Loucy (cell line): Measurements from ENCODE around the gene NAV1.

Experiments used
- CTCF ChIP-seq: fragments of 200-600 bp; sonication (generic); conservative IDR thresholded peaks from 2 replicates; pipeline ENCODE4 v1.5.1; 2014; ENCODE audit warnings: mild to moderate bottlenecking, antibody characterized with exemption, low read length
- EZH2phosphoT487 ChIP-seq: fragments of 200-600 bp; IDR thresholded peaks from 2 replicates; pipeline ENCODE4 v1.6.1; 2018; ENCODE audit warnings: antibody characterized with exemption, mild to moderate bottlenecking, moderate library complexity, borderline replicate concordance

GRCh38 chr1:201535919-201536245 is 3.0 kb upstream of the NAV1 start:
- TF ChIP-seq CTCF (no peak), EZH2phosphoT487 (no peak)
